ENCODE results near the gene RAB20. TPM values are rescaled to one million over a fixed set of nuclear protein-coding genes. Genes with fewer than 3 reads are reported as not detected.

RAB20 gene
- total and polyA plus RNA-seq, 2 of the 8 experiments (the other 6 are each of a cell fraction or from before 2014, with no cell fraction given) = 14.8 to 27.9 TPM

DNA sequence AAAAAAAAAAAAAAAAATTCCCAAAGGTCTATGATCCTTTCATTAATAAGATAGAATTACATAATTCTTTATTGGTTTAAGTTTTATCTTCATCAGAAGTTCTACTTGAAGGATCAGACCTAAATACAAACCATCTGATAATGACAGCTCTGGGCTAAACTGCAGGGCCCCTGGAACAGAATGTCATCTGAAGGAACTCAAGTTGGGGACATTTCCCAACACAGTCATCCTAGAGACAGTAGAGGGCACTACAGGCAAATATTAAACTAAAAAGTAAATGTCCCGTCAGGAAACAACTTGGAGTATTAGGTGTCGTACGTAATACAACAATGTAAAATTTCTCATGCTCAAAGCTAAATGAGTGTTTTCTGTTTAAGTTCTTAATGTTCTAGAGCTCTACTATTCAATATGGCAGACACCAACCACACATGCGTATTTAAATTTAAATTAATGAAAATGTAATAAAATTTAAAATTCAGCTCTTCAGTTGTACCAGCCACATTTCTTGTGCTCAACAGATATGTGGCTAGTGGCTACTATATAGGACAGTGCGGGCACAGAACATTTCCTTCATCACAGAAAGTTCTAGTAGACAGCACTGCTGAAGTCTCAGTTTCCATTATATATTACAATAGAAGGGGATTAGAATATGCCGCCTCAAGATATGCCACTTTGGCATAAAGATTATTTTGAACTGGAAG, 32.1 kb upstream of the RAB20 start:
- no peak overlapping the region for H3K9ac ChIP-seq (replicated peaks in 1 of 4; ENCODE audit: extremely low read depth in 1 of 4, low read depth in 3 of 4, low read length in 3 of 4)
- H3K36me3 ChIP-seq (ENCODE audit: control insufficient read depth in 2 of 4, insufficient read depth in 4 of 4, low read length in 3 of 4) = no peaks in the 10 kb centered on the region
- no peak overlapping the region for H3K18ac ChIP-seq (ENCODE audit: extremely low read depth, low read length)
- ChIA-PET CTCF (ENCODE audit: partially characterized antibody) (interaction anchor here (0.7 to 3.2 kb wide), 45 partner anchors 8 to 1770 kb away, joined by 3 to 16 read pairs (median 3); no protein-coding TSS in a partner anchor), POLR2A (ENCODE audit: partially characterized antibody) (interaction anchor here (0.7 kb wide), 1 partner anchor 122 kb away, joined by 3 read pairs; no protein-coding TSS in a partner anchor)
- H3K9me3 ChIP-seq (ENCODE audit: insufficient read depth in 2 of 2, low read depth in 1 of 2, low read length in 1 of 2) = no peaks in the 10 kb centered on the region
- FAIRE-seq = peak; percentile 81
- 81% methylated on average over 6 of the region's 6 CpGs; no CpG with 5 or more reads in 1 of the 2 experiments for WGBS, 2 experiments (ENCODE audit: extremely low coverage in 1 of 2, insufficient coverage in 1 of 2, insufficient read length in 1 of 2, insufficient replicate concordance in 2 of 2, low coverage in 1 of 2, low lambda C conversion rate in 2 of 2, missing lambda C conversion rate in 1 of 2)
- H2AFZ ChIP-seq (ENCODE audit: low read length) = no peak overlapping the region
- H3K4ac ChIP-seq (replicated peaks; ENCODE audit: insufficient read length, low read depth, low read length) = no peak overlapping the region
- H2BK20ac ChIP-seq (ENCODE audit: low read length) = no peak overlapping the region
- H3K4me1 ChIP-seq (replicated peaks in 1 of 4; ENCODE audit: control insufficient read depth in 3 of 4, insufficient read depth in 4 of 4, low read length in 3 of 4) = peaks cover 0 to 3% (median 2%) of the 10 kb centered on the region in 4 experiments; a peak in 4 of 7 replicates
- no peak overlapping the region for H3K27ac ChIP-seq (ENCODE audit: low read depth, low read length)
- H4K20me1 ChIP-seq (replicated peaks in 1 of 2; ENCODE audit: control insufficient read depth in 1 of 2, insufficient read depth in 2 of 2, low read length in 2 of 2) = no peaks in the 10 kb centered on the region
- H3K56ac ChIP-seq (replicated peaks; ENCODE audit: insufficient read length, low read depth, low read length) = no peak overlapping the region
- no peak overlapping the region for H2BK15ac ChIP-seq (ENCODE audit: low read length)
- TF ChIP-seq RAD21 (IDR thresholded peaks at IDR 0.05 in 1 of 2, conservative IDR thresholded peaks at IDR 0.05 in 1 of 2; ENCODE audit: low read depth in 2 of 2, low read length in 2 of 2) = peak; percentile 63 to 79
- no peak for TF ChIP-seq CHD1 (IDR thresholded peaks at IDR 0.05; ENCODE audit: low read depth, low read length)
- TF ChIP-seq EZH2 (IDR thresholded peaks at IDR 0.05; ENCODE audit: low read depth, low read length, severe bottlenecking) = no peak
- TF ChIP-seq SIN3A (conservative IDR thresholded peaks at IDR 0.05 in 1 of 2, IDR thresholded peaks at IDR 0.05 in 1 of 2; ENCODE audit: low read depth in 1 of 2, low read length in 2 of 2) = 0 out of 4 replicates have a peak, but pooled peaks of 1 of the 2 experiments have one; percentile 36
- TF ChIP-seq, protein P1, sequence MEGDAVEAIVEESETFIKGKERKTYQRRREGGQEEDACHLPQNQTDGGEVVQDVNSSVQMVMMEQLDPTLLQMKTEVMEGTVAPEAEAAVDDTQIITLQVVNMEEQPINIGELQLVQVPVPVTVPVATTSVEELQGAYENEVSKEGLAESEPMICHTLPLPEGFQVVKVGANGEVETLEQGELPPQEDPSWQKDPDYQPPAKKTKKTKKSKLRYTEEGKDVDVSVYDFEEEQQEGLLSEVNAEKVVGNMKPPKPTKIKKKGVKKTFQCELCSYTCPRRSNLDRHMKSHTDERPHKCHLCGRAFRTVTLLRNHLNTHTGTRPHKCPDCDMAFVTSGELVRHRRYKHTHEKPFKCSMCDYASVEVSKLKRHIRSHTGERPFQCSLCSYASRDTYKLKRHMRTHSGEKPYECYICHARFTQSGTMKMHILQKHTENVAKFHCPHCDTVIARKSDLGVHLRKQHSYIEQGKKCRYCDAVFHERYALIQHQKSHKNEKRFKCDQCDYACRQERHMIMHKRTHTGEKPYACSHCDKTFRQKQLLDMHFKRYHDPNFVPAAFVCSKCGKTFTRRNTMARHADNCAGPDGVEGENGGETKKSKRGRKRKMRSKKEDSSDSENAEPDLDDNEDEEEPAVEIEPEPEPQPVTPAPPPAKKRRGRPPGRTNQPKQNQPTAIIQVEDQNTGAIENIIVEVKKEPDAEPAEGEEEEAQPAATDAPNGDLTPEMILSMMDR (IDR thresholded peaks at IDR 0.05; ENCODE audit: control extremely low read depth in 1 of 3, insufficient read depth in 1 of 3, low read depth in 1 of 3, low read length in 3 of 3) = peak in 2 of 3 experiments; percentile 59 to 60; a peak in 3 of 4 replicates
- H3K14ac ChIP-seq (ENCODE audit: insufficient read length) = no peak overlapping the region
- H4K8ac ChIP-seq (ENCODE audit: extremely low read depth, insufficient read depth, low read length) = no peak overlapping the region
- DNase-seq (ENCODE audit: low read depth in 1 of 2, low spot score in 2 of 2) = no peak
- no peak overlapping the region for H3K4me2 ChIP-seq (ENCODE audit: insufficient read depth in 1 of 2, low read depth in 2 of 2, low read length in 2 of 2)
- H2BK12ac ChIP-seq (ENCODE audit: low read depth, low read length) = no peak overlapping the region
- no peak overlapping the region for H3K23ac ChIP-seq (ENCODE audit: insufficient read length)
- no peaks in the 10 kb centered on the region for H3K79me2 ChIP-seq (ENCODE audit: control insufficient read depth in 1 of 2, insufficient read depth in 2 of 2, low read length in 2 of 2)
- H4K91ac ChIP-seq (replicated peaks; ENCODE audit: insufficient read length, low read length) = no peak overlapping the region
- H3K79me1 ChIP-seq (ENCODE audit: low read depth, low read length) = no peaks in the 10 kb centered on the region
- no peak overlapping the region for H2BK5ac ChIP-seq (ENCODE audit: low read depth, low read length)
- H2AK5ac ChIP-seq (ENCODE audit: low read depth, low read length) = no peak overlapping the region
- no peaks in the 10 kb centered on the region for H3K27me3 ChIP-seq (replicated peaks in 1 of 4; ENCODE audit: control insufficient read depth in 3 of 4, extremely low read depth in 1 of 4, insufficient read depth in 3 of 4, low read length in 3 of 4)
- H3K23me2 ChIP-seq (ENCODE audit: low read depth, low read length) = no peaks in the 10 kb centered on the region
- no peak overlapping the region for H2BK120ac ChIP-seq (replicated peaks; ENCODE audit: low read depth, low read length)
- H3K4me3 ChIP-seq (ENCODE audit: extremely low read depth in 1 of 4, insufficient read depth in 2 of 4, low read depth in 3 of 4, low read length in 4 of 4) = no peak overlapping the region
- no peak overlapping the region for H4K5ac ChIP-seq (ENCODE audit: insufficient read length, low read depth, low read length)
